ENCODE data around the gene MANSC1.
"Not testable (repeated sequence)": the region's sequence is repeated elsewhere in the genome, so short reads cannot be mapped to it uniquely, and the experiment has no call there.

The MANSC1 gene

DNA sequence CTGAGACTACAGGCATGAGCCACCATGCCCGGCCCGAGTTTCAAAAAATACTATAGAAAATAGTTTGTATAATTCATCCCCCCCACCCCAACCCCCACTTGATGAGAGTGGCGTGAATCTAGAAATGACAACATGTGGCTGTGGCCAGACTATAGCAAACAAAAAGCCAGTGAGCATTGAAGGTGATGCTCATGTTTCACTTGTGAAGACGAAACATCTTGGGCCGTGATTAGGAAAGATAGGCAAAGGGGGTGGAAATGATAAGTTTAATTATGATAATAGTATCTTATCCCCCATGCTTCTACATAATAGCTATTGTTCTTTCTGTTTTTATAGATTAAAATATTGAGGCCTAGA lies 15.4 kb upstream of the MANSC1 start:
- DNase-seq, result no peak

GRCh38 chr12:12364787-12365445 lies 14.9 kb upstream of the MANSC1 start:
- DNase-seq, result no peak

DNA sequence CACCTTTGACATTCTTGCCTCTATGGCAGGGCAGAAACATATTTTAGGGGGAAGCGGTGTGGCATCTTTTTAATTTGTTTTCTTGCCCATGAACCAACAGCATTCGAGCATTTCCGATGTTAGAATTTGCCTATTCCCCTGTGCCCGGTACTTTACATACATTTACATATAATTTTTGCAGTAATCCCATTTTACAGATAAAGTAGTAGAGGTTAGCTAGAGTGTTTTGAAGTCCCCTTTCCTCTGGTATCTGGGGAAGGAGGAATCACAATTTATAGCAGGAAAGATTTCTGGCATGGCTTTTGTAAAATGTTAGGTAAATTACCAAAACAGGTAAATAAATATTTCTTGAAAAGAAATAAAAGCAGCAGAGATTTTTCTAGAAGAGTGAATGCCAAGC lies 8.5 kb upstream of the MANSC1 start:
- DNase-seq, result no peak

DNA sequence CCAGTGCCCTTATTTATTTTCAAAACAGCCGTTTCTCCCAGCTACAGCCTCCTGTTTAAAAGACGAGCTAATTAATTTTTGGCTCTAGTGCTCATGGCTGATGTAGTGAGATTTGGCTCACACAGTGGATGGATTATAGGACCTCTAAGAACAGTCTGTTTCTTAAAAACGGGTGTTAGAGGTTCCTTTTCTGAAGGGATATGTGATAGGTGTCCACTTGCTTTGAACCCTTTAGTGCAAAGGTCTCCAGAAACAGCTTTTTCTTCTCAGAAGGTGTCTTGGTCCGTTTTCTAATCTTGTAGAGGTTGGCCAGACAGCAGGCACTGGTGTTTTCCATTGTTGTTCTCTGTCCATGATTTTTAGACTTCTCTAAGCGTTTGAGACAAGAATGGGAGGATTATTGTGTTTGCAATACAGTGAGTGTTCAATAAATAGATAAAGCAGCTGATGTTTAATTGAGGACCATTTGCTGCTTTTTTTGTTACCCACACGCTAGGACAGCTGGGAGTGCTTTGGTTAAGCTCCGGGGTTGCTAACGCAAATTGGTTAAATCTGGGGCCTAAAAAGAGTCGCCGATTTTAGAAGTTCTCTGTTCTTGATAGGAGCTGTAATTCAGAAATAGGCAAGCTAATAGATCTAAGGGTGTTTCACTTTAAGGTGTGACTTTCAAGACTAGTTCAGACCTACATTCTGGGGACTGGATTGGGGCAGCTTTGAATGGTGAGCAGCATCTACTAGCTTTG lies 7.8 kb upstream of the MANSC1 start:
- DNase-seq, result no peak

DNA sequence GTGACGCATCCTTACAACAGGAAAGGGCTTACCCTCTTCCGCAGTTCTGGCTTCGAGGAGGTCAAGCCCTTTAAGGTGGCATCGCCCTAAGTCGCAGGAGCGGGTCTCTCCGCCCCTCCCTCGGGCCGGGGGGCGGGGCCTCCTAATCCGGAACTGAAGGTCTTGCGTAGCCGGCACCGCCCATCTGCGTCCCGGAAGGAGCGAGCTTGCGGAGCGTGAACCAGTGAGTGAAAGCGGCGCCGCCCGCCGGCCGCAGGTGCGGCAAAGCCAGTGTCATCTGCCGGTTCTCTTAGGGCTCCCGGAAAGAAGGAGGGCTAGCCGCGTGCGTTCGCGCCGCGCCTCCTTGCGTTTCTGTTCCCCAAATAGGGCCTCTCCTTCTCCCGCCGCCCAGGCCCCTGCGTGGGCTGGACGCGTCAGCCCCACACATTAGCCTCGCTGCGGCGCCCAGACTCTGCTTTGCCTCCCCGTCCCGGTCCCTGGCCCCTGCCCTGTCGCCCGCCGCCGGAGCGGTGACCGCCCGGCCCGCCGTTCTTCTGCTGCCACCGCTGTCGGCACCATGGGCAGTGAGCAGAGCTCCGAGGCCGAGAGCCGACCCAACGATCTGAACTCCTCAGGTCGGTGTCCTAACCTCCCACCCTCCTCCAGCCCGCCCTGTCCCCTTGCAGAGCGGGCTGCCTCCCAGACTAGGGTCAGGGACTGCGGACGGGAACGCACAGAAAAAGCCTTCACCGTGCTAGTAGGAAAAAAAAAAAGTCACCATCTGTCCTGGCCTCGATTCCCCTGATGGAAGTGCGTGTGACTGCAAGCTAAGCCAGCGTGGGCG lies 7.1 kb upstream of the MANSC1 start, which contains the start of gene BORCS5:
BORCS5 (plus strand) TSS at position 183 of the 823 bp plus-strand sequence; CDS start at position 557, 374 bp downstream.
- peak; percentile 96 for DNase-seq

- DNase-seq, result no peak
Observed at GRCh38 chr12:12356467-12356895, 6.4 kb upstream of the MANSC1 start.

DNA sequence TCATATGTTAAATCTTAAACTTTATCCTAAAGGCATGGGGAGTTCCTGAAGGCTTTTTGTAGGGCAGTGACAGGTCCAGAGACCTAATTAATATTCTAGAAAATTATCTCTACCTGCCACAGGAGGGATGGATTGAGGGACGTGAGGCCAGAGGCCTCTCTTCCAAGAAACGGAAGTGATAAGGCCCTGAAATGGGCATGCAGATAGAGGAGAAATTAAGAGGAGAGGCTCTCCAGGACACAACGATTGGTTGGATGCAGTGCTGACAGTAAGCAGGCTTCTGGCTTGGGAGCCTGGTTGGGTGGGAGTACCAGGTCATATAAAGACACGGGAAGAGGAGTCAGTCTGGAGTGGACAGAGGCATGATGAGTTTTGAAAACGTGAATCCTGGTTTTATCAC lies 3.8 kb upstream of the MANSC1 start:
- DNase-seq, result no peak

DNA sequence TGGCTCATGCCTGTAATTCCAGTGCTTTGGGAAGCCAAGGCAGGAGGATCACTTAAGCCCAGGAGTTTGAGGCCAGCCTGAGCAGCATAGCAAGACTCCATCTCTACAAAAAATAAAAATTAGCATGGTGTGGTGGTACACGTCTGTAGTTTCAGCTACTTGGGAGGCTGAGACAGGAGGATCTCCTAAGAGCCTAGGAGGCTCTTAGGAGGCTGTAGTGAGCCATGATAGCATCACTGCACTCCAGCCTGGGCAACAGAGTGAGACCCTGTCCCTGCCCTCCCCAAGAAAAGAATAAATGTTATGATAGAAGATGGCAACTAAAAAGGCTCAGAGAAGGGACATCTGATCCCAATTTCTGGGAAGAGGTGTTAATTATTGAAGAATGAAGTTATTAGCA lies 3.2 kb upstream of the MANSC1 start:
- DNase-seq, result no peak

- not testable (repeated sequence) for DNase-seq
Observed at GRCh38 chr12:12351468-12352185, 1.6 kb upstream of the MANSC1 start.

GRCh38 chr12:12350868-12351463 lies 924 bp upstream of the MANSC1 start:
- no peak for DNase-seq

DNA sequence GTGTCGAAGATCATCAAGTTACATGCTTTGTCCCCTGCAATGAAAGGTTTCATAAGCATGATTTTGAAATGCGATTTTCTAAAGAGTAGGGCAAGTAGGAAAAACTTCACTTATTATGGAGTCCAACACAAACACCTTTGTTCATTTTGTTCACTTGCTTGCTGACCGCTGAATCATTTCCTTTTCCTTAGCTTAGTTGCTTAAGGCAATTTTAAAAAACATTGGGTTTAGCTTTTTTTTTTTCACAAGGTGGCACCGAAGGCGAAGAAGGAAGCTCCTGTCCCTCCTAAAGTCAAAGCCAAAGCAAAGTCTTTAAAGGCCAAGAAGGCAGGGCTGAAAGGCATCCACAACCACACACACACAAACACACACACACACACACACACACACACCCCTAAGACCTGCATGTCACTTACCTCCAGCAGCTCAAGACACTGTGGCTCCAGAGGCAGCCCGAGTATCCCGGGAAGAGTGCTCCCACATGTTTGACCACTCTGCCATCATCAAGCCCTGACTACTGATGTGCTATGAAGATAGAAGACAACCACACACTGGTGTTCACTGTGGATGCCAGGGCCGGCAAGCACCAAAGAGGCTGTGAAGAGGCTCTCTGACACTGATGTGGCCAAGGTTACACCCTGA lies 11.4 kb downstream of the MANSC1 start:
- no peak for DNase-seq

- no peak for DNase-seq
Observed at GRCh38 chr12:12336511-12336910, 13.5 kb downstream of the MANSC1 start.

GRCh38 chr12:12336049-12336411 lies 14.0 kb downstream of the MANSC1 start:
- DNase-seq, result no peak

GRCh38 chr12:12334367-12335040 lies 15.5 kb downstream of the MANSC1 start:
- peak; percentile 39 for DNase-seq

- no peak for DNase-seq
Observed at GRCh38 chr12:12333407-12334366, 16.4 kb downstream of the MANSC1 start.

DNA sequence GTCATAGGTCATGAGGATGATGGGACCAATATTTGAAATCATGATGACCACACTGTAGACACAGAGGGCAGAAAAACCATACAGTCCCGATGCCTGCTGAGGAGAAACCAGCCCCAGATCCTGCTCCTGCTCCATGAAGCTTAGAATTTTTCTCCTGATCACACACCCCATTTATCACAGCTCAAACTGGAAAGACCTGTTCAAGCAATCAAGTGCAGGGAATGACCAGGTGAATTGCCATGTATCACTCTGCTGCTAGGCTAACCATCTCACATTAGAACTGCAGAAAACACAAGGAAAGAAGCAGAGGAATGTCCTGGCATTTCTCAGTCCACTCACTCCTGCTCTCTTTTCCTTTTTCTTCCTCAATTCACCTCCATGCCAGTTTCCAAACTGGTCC lies 18.1 kb downstream of the MANSC1 start:
- DNase-seq, result no peak

- no peak for DNase-seq
Observed at GRCh38 chr12:12331244-12331771, 18.7 kb downstream of the MANSC1 start.

DNA sequence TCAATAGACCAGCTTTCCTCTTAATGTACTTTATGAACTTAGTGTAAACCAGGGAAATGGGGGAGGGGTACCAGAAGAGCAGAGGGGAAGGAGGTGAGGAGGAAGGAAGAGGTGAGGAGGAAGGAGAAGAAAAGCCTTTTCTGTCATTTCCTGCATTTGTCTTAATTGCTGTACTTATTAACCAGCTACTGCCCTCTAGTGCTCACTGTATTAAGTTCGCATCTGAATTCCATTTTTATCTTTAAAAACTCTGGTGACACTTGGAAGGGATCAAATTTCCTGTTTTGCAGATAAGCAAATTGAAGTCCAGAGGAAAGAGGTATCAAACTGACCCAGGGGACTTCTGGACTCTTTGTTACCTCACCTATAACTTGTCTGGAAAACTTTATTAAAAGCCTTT lies 22.2 kb downstream of the MANSC1 start:
- DNase-seq, result peak; percentile 7

- no peak for DNase-seq
Observed at GRCh38 chr12:12326262-12326661, 23.8 kb downstream of the MANSC1 start.

GRCh38 chr12:12323591-12323990 lies 26.5 kb downstream of the MANSC1 start:
- no peak for DNase-seq

Measured in effector CD4-positive, alpha-beta T cell (primary cell).